Measurements from ENCODE around the gene PDC.

DNA sequence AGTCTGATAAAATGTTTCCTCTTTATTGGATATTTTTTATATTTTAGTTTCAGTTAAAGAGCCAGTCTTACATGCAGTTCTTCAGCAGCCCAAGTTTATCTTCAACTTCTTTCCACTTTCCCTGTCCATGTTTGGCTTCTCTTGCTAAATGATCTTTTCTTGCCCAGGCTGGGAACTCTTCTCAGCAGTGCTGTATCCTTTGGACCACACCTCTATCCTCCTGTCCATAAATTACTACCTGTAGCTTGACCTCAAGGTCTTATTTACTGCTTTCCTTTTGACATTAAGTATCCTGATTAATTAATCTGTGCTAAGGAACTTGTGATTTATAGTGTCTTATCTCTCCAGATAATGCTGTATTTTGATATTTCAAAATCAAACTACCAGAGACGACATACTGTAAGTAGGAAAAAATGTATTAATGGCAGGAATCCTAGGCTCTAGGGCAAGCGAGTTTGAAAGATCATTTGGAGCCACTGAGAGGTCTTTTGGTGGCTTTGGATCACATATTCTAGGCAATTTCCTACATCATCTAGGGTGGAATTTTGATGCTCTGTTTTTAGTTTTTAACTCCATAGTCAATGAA lies 20.5 kb upstream of the PDC start:
- TF ChIP-seq, protein P1, sequence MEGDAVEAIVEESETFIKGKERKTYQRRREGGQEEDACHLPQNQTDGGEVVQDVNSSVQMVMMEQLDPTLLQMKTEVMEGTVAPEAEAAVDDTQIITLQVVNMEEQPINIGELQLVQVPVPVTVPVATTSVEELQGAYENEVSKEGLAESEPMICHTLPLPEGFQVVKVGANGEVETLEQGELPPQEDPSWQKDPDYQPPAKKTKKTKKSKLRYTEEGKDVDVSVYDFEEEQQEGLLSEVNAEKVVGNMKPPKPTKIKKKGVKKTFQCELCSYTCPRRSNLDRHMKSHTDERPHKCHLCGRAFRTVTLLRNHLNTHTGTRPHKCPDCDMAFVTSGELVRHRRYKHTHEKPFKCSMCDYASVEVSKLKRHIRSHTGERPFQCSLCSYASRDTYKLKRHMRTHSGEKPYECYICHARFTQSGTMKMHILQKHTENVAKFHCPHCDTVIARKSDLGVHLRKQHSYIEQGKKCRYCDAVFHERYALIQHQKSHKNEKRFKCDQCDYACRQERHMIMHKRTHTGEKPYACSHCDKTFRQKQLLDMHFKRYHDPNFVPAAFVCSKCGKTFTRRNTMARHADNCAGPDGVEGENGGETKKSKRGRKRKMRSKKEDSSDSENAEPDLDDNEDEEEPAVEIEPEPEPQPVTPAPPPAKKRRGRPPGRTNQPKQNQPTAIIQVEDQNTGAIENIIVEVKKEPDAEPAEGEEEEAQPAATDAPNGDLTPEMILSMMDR (conservative IDR thresholded peaks at IDR 0.05 in 1 of 2, IDR thresholded peaks at IDR 0.05 in 1 of 2; ENCODE audit: extremely low read depth in 1 of 2, insufficient read depth in 1 of 2, low read depth in 1 of 2, low read length in 2 of 2) = no peak
- no peak for TF ChIP-seq EZH2 (IDR thresholded peaks at IDR 0.05; ENCODE audit: borderline replicate concordance, low read length)
